K562 (cell line): ENCODE results near the gene TRNP1. TPM values are rescaled to one million over a fixed set of nuclear protein-coding genes. Genes with fewer than 3 reads are reported as not detected.

ENCODE experiments used
- ATAC-seq: fragments of 200-7000 bp; cut with Tn5 transposase; 3 replicates; pipeline ENCODE4 v1.9.1; 2020; ENCODE audit warnings: moderate library complexity
- BruUV-seq: library from RNA; stranded (reverse); fragments of 400-500 nt; replicated peaks from 2 replicates; lab custom pipeline; 2021; lab: Mats Ljungman, UMichigan
- CTCF ChIA-PET: fragments of 300-600 bp; formaldehyde crosslinking; extraction: SDS; loops from one replicate; lab custom pipeline; 2021; ENCODE audit warnings: low intra/inter-chr PET ratio; lab: Yijun Ruan, JAX
- POLR2A ChIA-PET: fragments of 300-600, 350-650 bp; sonication (Branson Sonifier 250); formaldehyde crosslinking; extraction: SDS; loops from one replicate; lab custom pipeline; 2021; ENCODE audit warnings: antibody characterized with exemption, inconsistent platforms; lab: Yijun Ruan, JAX
- DNase-seq, 4 experiments: peaks; one replicate each; pipeline versions ENCODE4 v3.0.0 to v3.0.0-alpha.2; 2011 to 2018; ENCODE audit warnings: low spot score in 3 of 4, mixed read lengths in 3 of 4; ENCODE audit errors: extremely low read depth in 1 of 4
- FAIRE-seq: peaks from 2 replicates; lab custom pipeline; 2011; peaks lifted over from hg19 to GRCh38; lab: Jason Lieb, UNC
- H2AFZ ChIP-seq: 2 replicates; pipeline ENCODE4 v1.6.0; 2011; ENCODE audit warnings: low read depth, low read length, control low read depth, inconsistent platforms
- H3K27ac ChIP-seq: fragments of 200-600 bp; 3 replicates; pipeline ENCODE4 v1.8.0; 2011; ENCODE audit warnings: low read depth, mild to moderate bottlenecking, control low read depth, inconsistent platforms, low read length, moderate library complexity, mixed read lengths; ENCODE audit errors: extremely low read depth
- H3K27me3 ChIP-seq, 2 experiments: fragments of 300-600 bp in 1 of 2; 2 replicates in 1 of 2; 3 replicates in 1 of 2; pipeline versions ENCODE4 v1.6.0 to v1.8.0; 2011; ENCODE audit warnings: inconsistent platforms in 2 of 2, low read length in 2 of 2, mild to moderate bottlenecking in 1 of 2, mixed read lengths in 1 of 2, moderate library complexity in 1 of 2; ENCODE audit not compliant: control insufficient read depth in 2 of 2, insufficient read depth in 2 of 2
- H3K36me3 ChIP-seq: fragments of 300-600 bp; 3 replicates; pipeline ENCODE4 v1.8.0; 2011; ENCODE audit warnings: mild to moderate bottlenecking, low read length, inconsistent platforms; ENCODE audit not compliant: control insufficient read depth, insufficient read depth
- H3K4me1 ChIP-seq, 2 experiments: fragments of 200-600 bp in 1 of 2; replicated peaks in 1 of 2; 2 replicates in 1 of 2; 3 replicates in 1 of 2; pipeline versions ENCODE4 v1.5.1 to v1.8.0; 2011; ENCODE audit warnings: inconsistent platforms in 2 of 2, low read length in 2 of 2, mild to moderate bottlenecking in 1 of 2, mixed read lengths in 1 of 2, moderate library complexity in 1 of 2; ENCODE audit not compliant: control insufficient read depth in 2 of 2, insufficient read depth in 2 of 2
- H3K4me2 ChIP-seq: 2 replicates; pipeline ENCODE4 v1.6.1; 2011; ENCODE audit warnings: low read length, control low read depth, inconsistent platforms, mixed read lengths; ENCODE audit not compliant: insufficient read depth
- H3K4me3 ChIP-seq: fragments of 200-600 bp; sonication (generic), shearing (Covaris generic); 2 replicates; pipeline ENCODE4 v1.5.1; 2016; ENCODE audit warnings: control low read depth, inconsistent platforms
- H3K79me2 ChIP-seq: fragments of 200-600 bp; 3 replicates; pipeline ENCODE4 v1.8.0; 2011; ENCODE audit warnings: low read length, inconsistent platforms; ENCODE audit not compliant: control insufficient read depth, insufficient read depth
- H3K9ac ChIP-seq, 2 experiments: 2 replicates each; pipeline versions ENCODE4 v1.6.0 to v1.6.1; 2011; ENCODE audit warnings: low read depth in 2 of 2, low read length in 2 of 2, control low read depth in 1 of 2, inconsistent platforms in 1 of 2, mild to moderate bottlenecking in 1 of 2, mixed read lengths in 1 of 2; ENCODE audit not compliant: insufficient read depth in 1 of 2
- H3K9me1 ChIP-seq: one replicate; pipeline ENCODE4 v1.6.0; 2011; ENCODE audit warnings: inconsistent platforms, mild to moderate bottlenecking, low read length, moderate library complexity; ENCODE audit not compliant: control insufficient read depth, insufficient read depth
- H3K9me3 ChIP-seq: replicated peaks from 2 replicates; pipeline ENCODE4 v1.5.1; 2011; ENCODE audit warnings: low read depth, low read length, inconsistent platforms; ENCODE audit not compliant: control insufficient read depth, insufficient read depth
- H4K20me1 ChIP-seq: replicated peaks from 2 replicates; pipeline ENCODE4 v1.6.1; 2011; ENCODE audit warnings: low read length, inconsistent platforms, mixed read lengths; ENCODE audit not compliant: control insufficient read depth, insufficient read depth
- CTBP1 ChIP-seq: fragments of 450-650 bp; IDR thresholded peaks from 2 replicates; pipeline ENCODE4 v1.6.1; 2016; ENCODE audit warnings: borderline replicate concordance
- ESRRA ChIP-seq: fragments of 450-650 bp; IDR thresholded peaks from 2 replicates; pipeline ENCODE4 v1.6.1; 2014; ENCODE audit warnings: low read depth, mild to moderate bottlenecking, moderate library complexity, borderline replicate concordance
- MEIS2 ChIP-seq: fragments of 450-650 bp; IDR thresholded peaks from 2 replicates; pipeline ENCODE4 v1.6.1; 2014; ENCODE audit warnings: mild to moderate bottlenecking; ENCODE audit not compliant: partially characterized antibody
- MTA1 ChIP-seq: fragments of 450-650 bp; IDR thresholded peaks from 2 replicates; pipeline ENCODE4 v1.6.1; 2017; ENCODE audit warnings: borderline replicate concordance
- NR2C1 ChIP-seq, 2 experiments: fragments of 450-650 bp; IDR thresholded peaks; 2 replicates each; pipeline ENCODE4 v1.6.1; 2017; ENCODE audit warnings: mild to moderate bottlenecking in 2 of 2, antibody characterized with exemption in 1 of 2, inconsistent platforms in 1 of 2, missing compliant biosample characterization in 1 of 2, missing genetic modification characterization in 1 of 2
- POLR2B ChIP-seq: fragments of 450-650 bp; IDR thresholded peaks from 2 replicates; pipeline ENCODE4 v1.6.1; 2018; ENCODE audit warnings: low read depth; ENCODE audit not compliant: partially characterized antibody
- ZNF316 ChIP-seq: fragments of 450-650 bp; IDR thresholded peaks from 2 replicates; pipeline ENCODE4 v1.6.1; 2016
- WGBS: fragments of 100-300 bp; shearing (Covaris generic); methylation state at CpG from one replicate; pipeline ENCODE4 v1.1.6; 2016; ENCODE audit warnings: low coverage, mixed read lengths; ENCODE audit not compliant: insufficient coverage; ENCODE audit errors: missing lambda C conversion rate; 5-methylcytosine and 5-hydroxymethylcytosine counted together
- in situ Hi-C: fragments of 300-500 bp; cut with MboI; formaldehyde crosslinking; loops from 4 replicates; pipeline ENCODE4 v1.15.0; 2018; ENCODE audit warnings: inconsistent platforms, mixed read lengths
- intact Hi-C: fragments of 100-400 bp; cut with micrococcal nuclease; formaldehyde crosslinking; loops from 2 replicates; pipeline ENCODE4 v1.14.2; 2022
- polyA plus RNA-seq, 8 experiments: library from polyadenylated mRNA; depleted of rRNA in 4 of 8; stranded (reverse) in 5 of 8; unstranded in 3 of 8; fragments of >200 nt; fragmentation: Nextera tagmentation in 2 of 8; fragmentation: Illumina TruSeq in 1 of 8; extraction: Ambion mirVana in 2 of 8; extraction: Trizol in 1 of 8; gene quantifications; 2 replicates each; pipeline versions ENCODE4 v1.2.1 to v1.2.3, GENCODE V29; 2011 to 2014; ENCODE audit warnings: inconsistent platforms in 1 of 8, missing spikeins in 1 of 8
- total RNA-seq, 7 experiments: library from RNA; depleted of rRNA in 6 of 7; stranded (reverse); fragments of >200 nt in 6 of 7; fragmentation: Illumina TruSeq in 2 of 7; extraction: Trizol in 2 of 7; gene quantifications; 2 replicates each; pipeline versions ENCODE4 v1.2.1 to v1.2.3, GENCODE V29; 2011 to 2021; ENCODE audit warnings: low replicate concordance in 1 of 7
- TF ChIP-seq, protein P1 (sequence below): IDR thresholded peaks from 2 replicates; pipeline ENCODE4 v1.6.1; 2016; ENCODE audit warnings: missing genetic modification characterization, missing compliant biosample characterization
- TF ChIP-seq, protein P2 (sequence below), 3 experiments: fragments of 200-800 bp in 1 of 3; fragments of 250-450 bp in 1 of 3; fragments of 450-650 bp in 1 of 3; sonication (Bioruptor Pico) in 1 of 3; sonication (Bioruptor generic) in 1 of 3; formaldehyde crosslinking in 1 of 3; IDR thresholded peaks; 2 replicates each; pipeline versions ENCODE4 v1.6.1 to v1.8.0; 2016 to 2022; ENCODE audit warnings: mild to moderate bottlenecking in 2 of 3, missing genetic modification characterization in 2 of 3, missing compliant biosample characterization in 1 of 3, moderate library complexity in 1 of 3

The TRNP1 gene
- total and polyA plus RNA-seq, 9 of the 15 experiments (the other 6 are each of a cell fraction or from before 2014, with no cell fraction given): 0.03 to 1.3 (median 0.95) TPM

DNA sequence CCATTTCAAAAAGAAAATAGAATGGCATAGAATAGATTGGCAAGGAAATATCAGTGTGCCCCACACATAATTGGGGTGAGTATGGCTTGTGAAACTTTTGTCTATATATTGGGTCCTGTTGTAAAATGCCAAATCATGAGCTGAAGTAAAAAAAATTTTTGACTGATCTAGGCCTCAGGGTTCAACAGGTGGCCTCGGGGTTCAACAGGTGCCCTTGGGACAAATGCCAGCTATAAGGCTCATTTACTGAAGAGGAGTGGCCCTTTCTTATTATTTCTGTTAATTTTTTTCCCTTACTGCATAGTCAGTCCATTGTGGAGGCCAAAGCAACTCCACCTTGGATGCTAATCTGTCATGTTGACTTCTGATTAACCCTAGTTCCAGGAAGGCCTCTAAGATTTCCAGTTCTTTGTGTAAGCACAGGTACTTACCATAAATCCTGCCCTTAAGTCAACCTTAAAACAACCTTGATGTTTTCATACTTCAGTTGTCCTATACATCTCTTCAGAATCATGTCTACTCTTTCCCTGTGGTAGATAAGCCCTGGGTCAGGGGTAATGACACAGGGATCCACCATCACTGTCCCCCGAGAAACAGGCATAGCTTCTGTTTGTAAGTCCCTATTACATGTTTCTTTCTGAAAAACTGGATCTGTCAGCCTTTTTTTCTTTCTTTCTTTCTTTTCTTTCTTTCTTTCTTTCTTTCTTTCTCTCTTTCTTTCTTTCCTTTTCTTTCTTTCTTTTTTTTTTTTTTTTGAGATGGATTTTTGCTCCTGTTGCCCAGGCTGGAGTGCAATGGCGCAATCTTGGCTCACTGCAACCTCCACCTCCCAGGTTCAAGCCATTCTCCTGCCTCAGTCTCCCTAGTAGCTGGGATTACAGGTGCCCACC, 16.6 kb upstream of the TRNP1 start:
- FAIRE-seq: peak; percentile 72

More for the DNA sequence above, 16.6 kb upstream of the TRNP1 start:
- H3K4me1 ChIP-seq: peaks cover 2 to 3% of the 10 kb centered on the region in 2 experiments; a peak in 2 of 5 replicates
- WGBS: 4% methylated on average over 3 of the region's 3 CpGs
- in situ Hi-C loops (no loop called here), intact Hi-C loops (no loop called here)
- no peak for ATAC-seq
- H3K79me2 ChIP-seq: no peaks in the 10 kb centered on the region
- CTCF ChIA-PET: no interaction called here
- TF ChIP-seq NR2C1 (IDR thresholded peaks at IDR 0.05) (no peak), NR2C1 (tag; IDR thresholded peaks at IDR 0.05) (peak; percentile 12; the same call in 1 of the 2 replicates), ZNF316 (peak; percentile 25; the same call in 1 of the 2 replicates), POLR2B (no peak), ESRRA (peak; percentile 32; the same call in 1 of the 2 replicates), MTA1 (no peak), CTBP1 (peak; percentile 28; the same call in 1 of the 2 replicates), MEIS2 (peak; percentile 55)
- TF ChIP-seq, protein P1, sequence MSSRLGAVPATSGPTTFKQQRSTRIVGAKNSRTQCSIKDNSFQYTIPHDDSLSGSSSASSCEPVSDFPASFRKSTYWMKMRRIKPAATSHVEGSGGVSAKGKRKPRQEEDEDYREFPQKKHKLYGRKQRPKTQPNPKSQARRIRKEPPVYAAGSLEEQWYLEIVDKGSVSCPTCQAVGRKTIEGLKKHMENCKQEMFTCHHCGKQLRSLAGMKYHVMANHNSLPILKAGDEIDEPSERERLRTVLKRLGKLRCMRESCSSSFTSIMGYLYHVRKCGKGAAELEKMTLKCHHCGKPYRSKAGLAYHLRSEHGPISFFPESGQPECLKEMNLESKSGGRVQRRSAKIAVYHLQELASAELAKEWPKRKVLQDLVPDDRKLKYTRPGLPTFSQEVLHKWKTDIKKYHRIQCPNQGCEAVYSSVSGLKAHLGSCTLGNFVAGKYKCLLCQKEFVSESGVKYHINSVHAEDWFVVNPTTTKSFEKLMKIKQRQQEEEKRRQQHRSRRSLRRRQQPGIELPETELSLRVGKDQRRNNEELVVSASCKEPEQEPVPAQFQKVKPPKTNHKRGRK (tag): peak; percentile 88
- TF ChIP-seq, protein P2, sequence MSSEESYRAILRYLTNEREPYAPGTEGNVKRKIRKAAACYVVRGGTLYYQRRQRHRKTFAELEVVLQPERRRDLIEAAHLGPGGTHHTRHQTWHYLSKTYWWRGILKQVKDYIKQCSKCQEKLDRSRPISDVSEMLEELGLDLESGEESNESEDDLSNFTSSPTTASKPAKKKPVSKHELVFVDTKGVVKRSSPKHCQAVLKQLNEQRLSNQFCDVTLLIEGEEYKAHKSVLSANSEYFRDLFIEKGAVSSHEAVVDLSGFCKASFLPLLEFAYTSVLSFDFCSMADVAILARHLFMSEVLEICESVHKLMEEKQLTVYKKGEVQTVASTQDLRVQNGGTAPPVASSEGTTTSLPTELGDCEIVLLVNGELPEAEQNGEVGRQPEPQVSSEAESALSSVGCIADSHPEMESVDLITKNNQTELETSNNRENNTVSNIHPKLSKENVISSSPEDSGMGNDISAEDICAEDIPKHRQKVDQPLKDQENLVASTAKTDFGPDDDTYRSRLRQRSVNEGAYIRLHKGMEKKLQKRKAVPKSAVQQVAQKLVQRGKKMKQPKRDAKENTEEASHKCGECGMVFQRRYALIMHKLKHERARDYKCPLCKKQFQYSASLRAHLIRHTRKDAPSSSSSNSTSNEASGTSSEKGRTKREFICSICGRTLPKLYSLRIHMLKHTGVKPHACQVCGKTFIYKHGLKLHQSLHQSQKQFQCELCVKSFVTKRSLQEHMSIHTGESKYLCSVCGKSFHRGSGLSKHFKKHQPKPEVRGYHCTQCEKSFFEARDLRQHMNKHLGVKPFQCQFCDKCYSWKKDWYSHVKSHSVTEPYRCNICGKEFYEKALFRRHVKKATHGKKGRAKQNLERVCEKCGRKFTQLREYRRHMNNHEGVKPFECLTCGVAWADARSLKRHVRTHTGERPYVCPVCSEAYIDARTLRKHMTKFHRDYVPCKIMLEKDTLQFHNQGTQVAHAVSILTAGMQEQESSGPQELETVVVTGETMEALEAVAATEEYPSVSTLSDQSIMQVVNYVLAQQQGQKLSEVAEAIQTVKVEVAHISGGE (CRISPR knock-in tag; IDR thresholded peaks at IDR 0.05): 0 out of 6 replicates have a peak, but pooled peaks of 1 of the 3 experiments have one; percentile 38
- no peaks in the 10 kb centered on the region for H3K9me3 ChIP-seq
- BruUV-seq: no TSS peak
- no peak for DNase-seq
- no peak overlapping the region for H3K4me3 ChIP-seq
- no peak overlapping the region for H2AFZ ChIP-seq
- H3K27me3 ChIP-seq: peaks cover 13 to 32% of the 10 kb centered on the region in 2 experiments; a peak in 4 of 5 replicates
- H3K9me1 ChIP-seq: no peaks in the 10 kb centered on the region
- no peaks in the 10 kb centered on the region for H4K20me1 ChIP-seq
- H3K4me2 ChIP-seq: no peak overlapping the region
- no peaks in the 10 kb centered on the region for H3K36me3 ChIP-seq
- POLR2A ChIA-PET: interaction anchor here (0.8 to 2.0 kb wide), 2 partner anchors 9 to 169 kb away, joined by 3 to 5 read pairs; no protein-coding TSS in a partner anchor
- no peak overlapping the region for H3K27ac ChIP-seq
- no peak overlapping the region for H3K9ac ChIP-seq
